SKM-1 (cell line): ENCODE results near the gene CACUL1.
"Not testable (repeated sequence)": the region's sequence is repeated elsewhere in the genome, so short reads cannot be mapped to it uniquely, and the experiment has no call there.

Source experiments
- DNase-seq: peaks from one replicate; lab custom pipeline; 2025; ENCODE audit not compliant: unreplicated experiment; lab: John Stamatoyannopoulos, UW

Gene CACUL1

GRCh38 chr10:118692872-118693271 lies 61.9 kb downstream of the CACUL1 start:
- no peak for DNase-seq

DNA sequence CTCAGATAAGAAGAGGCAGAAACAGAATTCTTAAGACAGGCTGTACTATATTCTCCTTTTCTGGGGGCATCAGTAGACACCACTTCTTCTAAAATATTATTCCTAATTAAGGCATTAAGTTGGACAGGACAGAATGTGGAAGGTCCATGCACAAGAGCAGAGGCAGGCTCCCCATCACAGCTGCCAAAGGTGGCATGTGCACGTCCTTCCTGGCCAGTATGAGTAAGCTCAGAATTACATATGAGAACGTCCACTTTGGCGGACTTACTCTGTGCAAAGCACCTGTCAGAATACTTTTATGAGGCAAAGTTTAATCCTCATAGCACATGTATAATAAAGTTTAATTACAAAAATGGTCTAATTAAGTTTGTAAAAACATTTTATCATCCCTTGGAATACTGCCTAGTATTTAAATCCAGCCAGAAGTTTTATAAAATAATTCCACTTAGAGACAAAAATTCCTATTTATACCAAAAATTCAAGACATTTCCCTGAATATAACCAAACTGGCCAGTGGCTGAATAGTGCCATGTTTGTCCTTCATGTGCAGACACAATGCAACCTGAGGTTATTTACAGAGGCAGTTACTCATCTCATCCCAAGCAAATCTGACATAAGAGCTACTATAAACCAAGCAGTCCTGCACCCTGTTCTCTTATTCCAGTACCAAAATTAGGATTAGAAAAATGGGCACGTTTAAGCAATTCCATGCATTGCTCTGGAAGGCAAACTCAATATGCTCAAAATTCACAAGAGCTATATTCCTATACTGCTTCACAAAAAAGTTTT lies 65.5 kb downstream of the CACUL1 start:
- DNase-seq = no peak

DNA sequence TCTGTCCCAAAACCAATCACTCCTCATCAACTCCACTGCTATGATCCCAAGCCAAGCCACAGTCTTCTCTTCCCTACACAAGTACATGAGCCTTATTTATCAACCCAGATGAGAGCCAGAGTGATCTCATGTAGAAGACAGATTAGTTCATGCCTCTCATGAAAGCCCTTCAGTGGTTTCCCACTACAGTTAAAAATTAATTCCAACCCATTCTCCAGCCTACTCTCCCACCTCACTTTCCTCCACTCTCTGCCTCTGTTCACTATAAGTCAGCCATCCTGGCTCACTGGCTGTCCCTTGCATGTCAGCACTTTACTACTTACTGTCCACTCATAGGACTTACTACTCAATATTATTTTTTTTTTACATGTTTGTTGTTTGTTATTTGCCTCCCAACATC lies 67.3 kb downstream of the CACUL1 start:
- no peak for DNase-seq

DNA sequence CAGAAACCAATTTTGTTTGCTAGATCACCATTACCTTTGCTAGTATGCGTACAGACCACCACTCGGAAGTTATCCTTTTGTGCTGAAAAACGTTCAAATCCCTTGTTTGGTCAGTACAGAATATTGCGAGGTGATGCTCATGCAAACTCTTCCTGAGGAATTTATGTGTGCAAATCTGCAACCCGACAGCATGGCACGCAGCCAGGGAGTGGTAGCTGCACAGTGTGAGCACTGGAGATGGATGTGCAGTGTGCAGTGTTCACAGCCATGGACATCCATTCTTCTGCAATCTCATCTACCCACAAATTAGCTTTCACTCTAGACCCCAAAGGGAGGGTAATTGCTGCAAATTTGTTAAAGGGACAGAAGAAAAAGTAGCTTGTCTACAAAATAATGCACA lies 72.2 kb downstream of the CACUL1 start:
- DNase-seq = no peak

DNA sequence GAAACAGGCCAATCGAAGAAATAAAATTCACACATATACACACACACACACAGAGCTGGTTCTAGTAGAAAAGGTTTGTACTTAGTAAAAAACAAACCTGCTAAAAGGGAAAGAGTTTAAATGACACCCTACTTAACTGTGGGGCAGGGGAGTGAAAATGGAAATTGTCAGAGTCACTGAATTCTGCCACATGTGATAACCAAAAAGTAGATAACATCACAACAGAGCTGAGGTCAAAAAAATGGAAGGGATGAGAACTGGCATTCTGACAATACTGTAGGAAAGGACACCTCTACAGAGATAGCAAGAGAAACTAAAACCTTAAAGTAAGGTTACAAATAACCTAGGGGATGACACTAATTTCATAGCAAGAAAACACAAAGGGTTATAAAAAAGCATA lies 74.6 kb downstream of the CACUL1 start:
- DNase-seq = no peak

GRCh38 chr10:118674226-118674919 lies 80.4 kb downstream of the CACUL1 start:
- no peak for DNase-seq

DNA sequence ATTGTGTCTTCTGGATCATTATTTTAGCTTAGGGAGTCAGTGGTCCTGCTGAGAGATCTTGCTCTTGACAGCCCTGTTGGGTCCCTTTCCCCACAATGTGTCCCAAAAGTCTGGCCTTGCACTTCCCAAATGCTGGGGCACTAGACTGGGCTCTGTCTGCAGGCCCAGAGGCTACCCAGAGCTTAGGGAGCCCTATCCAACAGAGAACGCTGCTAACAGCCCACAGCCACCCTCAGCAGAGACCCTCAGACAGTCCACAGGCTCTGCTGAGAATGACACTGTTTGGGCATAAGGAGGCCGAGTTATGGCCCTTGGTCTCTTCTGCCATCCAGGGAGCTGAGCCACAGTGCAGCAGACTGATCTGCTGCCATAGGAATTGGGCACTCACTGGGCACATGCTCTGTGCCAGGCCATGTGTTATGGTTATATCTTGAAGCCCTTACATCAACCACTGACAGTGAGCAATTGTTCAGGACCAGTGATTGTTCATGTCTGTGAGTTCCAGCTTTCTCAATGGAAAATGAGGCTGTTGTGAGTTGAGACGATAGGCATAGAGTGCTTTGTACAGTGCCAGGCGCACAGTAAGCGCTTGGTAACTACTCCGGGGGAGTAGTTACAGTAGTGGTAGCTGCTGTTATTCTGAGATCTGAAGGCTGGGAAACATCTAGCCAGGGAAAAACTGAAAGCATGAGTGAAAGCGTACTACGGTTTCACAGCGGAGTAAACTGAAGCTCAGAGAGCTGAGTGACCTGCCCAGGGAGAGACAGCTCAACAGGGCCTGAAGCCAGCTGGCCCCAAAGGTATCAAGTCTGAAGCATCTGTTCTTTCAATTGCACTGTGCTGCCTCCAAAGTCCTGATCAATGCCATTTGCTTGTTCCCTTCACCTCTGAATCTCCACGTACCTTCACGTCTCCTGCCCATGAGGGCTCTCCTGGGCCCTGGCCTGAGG lies 81.7 kb downstream of the CACUL1 start:
- no peak for DNase-seq

DNA sequence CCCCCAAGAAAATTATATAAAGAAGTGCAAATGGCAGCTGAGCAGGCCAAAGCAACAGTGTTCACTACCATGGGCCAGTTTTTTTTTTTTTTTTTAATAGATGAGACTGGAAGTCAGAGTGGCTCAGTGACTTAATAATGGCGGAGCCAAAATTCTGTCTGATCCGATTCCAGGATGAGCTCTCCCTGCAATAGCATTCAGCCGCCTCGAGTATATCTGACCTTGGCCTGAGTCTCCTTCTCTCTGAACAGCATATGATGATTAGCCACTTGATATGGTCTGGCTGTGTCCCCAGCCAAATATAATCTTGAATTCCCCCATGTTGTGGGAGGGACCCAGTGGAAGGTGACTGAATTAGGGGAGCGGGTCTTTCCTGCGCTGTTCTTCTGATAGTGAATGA lies 82.6 kb downstream of the CACUL1 start:
- DNase-seq = no peak

GRCh38 chr10:118671221-118671620 lies 83.5 kb downstream of the CACUL1 start:
- not testable (repeated sequence) for DNase-seq

DNA sequence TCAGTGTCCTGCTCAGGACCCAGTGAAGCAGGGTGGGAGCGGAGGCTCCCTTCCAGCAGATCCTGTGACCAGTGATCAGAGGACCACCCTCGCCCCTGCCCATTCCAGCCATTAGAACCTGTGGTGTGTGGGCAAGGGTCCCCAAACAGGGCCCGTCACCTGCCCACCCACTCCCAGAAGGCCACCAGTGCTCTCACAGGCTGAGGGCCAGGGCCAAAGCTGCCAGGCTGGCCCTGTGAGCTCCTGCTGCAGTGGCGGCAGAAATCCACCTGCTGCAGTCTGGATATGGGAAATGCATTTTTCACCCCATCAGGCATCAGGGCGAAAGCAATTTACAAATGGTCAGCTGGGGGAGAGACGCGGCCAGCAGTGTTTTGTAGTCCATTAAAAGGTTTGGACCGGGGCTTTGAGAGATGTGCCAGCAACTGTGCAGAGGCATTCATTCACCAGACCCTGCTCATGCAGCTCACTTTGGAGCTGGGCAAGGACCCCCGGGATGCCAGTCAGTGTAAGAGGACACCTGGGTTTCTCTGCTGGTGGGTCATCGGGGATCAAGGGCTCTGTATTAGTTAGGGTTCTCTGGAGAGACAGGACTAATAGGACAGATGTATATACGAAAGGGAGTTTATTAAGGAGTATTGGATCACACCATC lies 84.2 kb downstream of the CACUL1 start:
- DNase-seq = no peak

GRCh38 chr10:118669835-118670234 lies 84.9 kb downstream of the CACUL1 start:
- DNase-seq = no peak

GRCh38 chr10:118669020-118669791 lies 85.6 kb downstream of the CACUL1 start:
- DNase-seq = no peak

DNA sequence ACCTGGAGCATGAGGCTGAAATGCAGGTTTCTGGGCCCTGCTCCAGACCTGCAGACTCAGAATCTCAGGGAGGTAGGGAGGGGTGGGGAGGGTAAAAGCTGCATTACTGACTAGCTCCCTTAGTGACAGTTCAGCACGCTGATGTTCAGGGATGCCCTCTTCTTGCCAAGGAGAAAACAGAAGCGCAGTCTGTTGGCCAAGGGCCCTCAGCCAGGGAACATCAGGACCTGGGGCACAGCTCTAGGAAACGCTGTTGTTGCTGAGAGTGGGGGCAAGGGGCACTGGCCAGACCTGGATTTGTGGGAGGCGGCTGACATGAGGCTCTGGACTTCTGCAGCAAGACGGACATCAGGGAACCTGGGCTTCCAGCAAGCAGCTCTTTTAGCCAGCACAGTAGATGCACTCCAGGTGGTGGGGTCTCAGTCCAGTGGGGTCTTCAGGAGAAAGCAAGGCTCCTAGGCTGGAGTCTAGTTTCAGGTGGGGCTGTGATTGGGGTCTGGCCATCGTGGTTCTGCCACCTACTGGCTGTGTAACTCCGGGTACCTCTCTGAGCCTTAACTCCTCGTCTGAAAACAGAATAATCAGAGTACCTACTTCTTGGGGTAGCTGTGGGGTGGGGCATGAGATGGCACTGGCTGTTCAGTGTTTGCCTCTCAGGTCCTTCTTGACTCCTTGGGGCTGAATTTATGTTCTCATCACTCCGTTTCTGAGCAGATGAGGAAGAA lies 86.4 kb downstream of the CACUL1 start:
- no peak for DNase-seq

DNA sequence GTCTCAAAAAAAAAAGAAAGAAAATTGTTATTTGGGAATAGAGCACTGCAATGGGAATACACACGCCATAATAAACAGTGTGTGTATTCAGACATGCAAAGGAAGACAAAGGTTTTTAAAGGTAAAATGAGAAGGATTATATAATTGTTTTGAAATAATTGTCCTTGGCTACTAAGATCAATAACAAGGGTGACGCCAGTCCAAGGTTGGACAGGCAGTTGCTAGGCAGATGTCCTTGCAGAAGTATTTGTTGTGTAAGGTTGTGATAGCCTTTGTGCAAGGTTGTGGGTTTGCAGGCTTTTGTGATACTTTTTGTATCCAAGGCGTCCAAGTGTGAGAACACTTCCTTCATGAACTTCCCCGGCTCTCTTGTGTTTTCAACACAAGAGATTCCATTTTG lies 87.0 kb downstream of the CACUL1 start:
- no peak for DNase-seq

GRCh38 chr10:118666350-118666749 lies 88.4 kb downstream of the CACUL1 start:
- no peak for DNase-seq

DNA sequence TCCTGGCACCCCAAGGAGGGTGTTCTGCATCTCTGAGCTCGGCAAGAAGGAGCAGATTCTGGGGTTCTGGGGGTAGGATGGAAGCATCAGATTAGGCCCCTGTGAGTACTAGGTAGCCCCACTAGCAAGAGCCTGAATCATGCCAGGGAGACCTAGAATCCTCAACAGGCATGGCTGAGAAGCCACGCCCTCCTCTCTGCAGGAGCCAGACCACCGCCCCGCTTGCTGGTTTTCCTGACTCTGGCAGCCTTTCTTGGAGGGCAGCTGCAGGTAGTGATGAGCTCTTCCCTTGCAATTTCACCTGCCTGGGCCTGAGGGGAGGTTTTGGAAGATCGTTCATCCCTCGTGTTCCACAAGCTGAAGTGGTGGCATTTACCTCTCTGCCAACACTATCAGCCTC lies 90.4 kb downstream of the CACUL1 start:
- no peak for DNase-seq

- no peak for DNase-seq
These were observed 91.6 kb downstream of the CACUL1 start for GRCh38 chr10:118663176-118663575.

DNA sequence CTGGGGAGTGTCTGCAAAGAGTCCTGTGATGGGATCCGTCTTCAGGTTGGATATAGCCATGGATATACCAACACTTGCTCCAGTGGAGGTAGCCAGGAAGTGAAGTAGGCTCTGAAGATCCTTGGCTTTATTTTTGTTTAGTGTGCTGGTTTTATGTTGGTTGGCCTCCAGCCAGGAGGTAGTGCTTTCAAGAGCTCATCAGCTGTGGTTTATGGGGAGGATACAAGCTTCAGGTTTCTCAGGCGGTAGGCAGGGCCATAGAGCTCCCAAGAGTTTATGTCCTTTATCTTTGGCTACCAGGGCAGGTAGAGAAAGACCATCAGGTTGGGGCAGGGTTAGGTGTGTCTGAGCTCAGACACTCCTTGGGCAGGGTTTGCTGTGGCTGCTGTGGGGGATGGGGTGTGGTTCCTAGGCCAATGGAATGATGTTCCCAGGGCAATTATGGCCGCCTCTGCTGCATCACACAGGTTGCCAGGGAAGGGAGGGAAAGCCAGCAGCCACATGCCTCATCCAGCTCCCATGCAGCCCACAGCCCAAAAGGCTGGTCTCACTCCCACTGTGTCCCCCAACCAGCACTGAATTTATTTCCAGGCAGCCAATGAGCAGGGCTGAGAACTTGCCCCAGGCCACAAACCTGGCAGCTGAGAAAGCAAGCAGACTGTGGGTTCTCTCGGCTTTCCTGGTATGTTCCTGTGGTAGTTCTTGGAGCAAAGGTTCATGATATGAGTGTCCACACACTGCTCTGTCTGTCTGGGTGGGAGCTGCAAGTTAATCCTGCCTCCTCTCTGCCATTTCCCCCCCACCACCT lies 92.3 kb downstream of the CACUL1 start:
- no peak for DNase-seq

- DNase-seq = no peak
These were observed 96.0 kb downstream of the CACUL1 start for GRCh38 chr10:118658762-118659161.
